SK-N-SH treated with all-trans-retinoic acid at 6 μM for 48 hours (cell line): ENCODE results near the gene PDE3A.

Experiments
- BACH2 ChIP-seq: fragments of 250-450 bp; sonication (Bioruptor Pico); IDR thresholded peaks from 2 replicates; pipeline ENCODE4 v1.9.0; 2021; ENCODE audit warnings: mild to moderate bottlenecking, borderline replicate concordance
- ISL1 ChIP-seq: fragments of 250-450 bp; sonication (Bioruptor Pico); IDR thresholded peaks from 2 replicates; pipeline ENCODE4 v2.1.2; 2022; ENCODE audit warnings: mild to moderate bottlenecking, moderate library complexity
- RARB ChIP-seq: fragments of 250-450 bp; sonication (Bioruptor Pico); IDR thresholded peaks from 2 replicates; pipeline ENCODE4 v1.8.0; 2021; ENCODE audit warnings: mild to moderate bottlenecking, moderate library complexity
- SNAI2 ChIP-seq: fragments of 250-450 bp; sonication (Bioruptor Pico); IDR thresholded peaks from 2 replicates; pipeline ENCODE4 v1.5.0; 2020; ENCODE audit warnings: mild to moderate bottlenecking, moderate library complexity
- TCF4 ChIP-seq: fragments of 250-450 bp; sonication (Bioruptor Pico); IDR thresholded peaks from 2 replicates; pipeline ENCODE4 v1.8.0; 2021; ENCODE audit warnings: mild to moderate bottlenecking, moderate library complexity, borderline replicate concordance
- TOX ChIP-seq: fragments of 250-450 bp; sonication (Bioruptor Pico); IDR thresholded peaks from 2 replicates; pipeline ENCODE4 v1.8.0; 2021; ENCODE audit warnings: mild to moderate bottlenecking, moderate library complexity, borderline replicate concordance
- ZFP3 ChIP-seq: fragments of 250-450 bp; sonication (Bioruptor Pico); IDR thresholded peaks from 2 replicates; pipeline ENCODE4 v1.5.0; 2020; ENCODE audit warnings: mild to moderate bottlenecking, moderate library complexity
- ZNF70 ChIP-seq: fragments of 450-650 bp; formaldehyde crosslinking; IDR thresholded peaks from 2 replicates; pipeline ENCODE4 v1.5.0; 2020; ENCODE audit warnings: mild to moderate bottlenecking, moderate library complexity
- TF ChIP-seq, protein P1 (sequence below): fragments of 250-450 bp; sonication (Bioruptor Pico); IDR thresholded peaks from 2 replicates; pipeline ENCODE4 v1.8.0; 2021; ENCODE audit warnings: low read depth, mild to moderate bottlenecking, moderate library complexity, borderline replicate concordance
- TF ChIP-seq, protein P2 (sequence below): fragments of 250-450 bp; sonication (Bioruptor Pico); IDR thresholded peaks from 2 replicates; pipeline ENCODE4 v1.8.0; 2020; ENCODE audit warnings: mild to moderate bottlenecking, moderate library complexity, borderline replicate concordance
- TF ChIP-seq, protein P3 (sequence below): fragments of 250-450 bp; sonication (Bioruptor Pico); IDR thresholded peaks from 2 replicates; pipeline ENCODE4 v1.5.1; 2021; ENCODE audit warnings: mild to moderate bottlenecking, moderate library complexity
- TF ChIP-seq, protein P4 (sequence below): fragments of 250-450 bp; sonication (Bioruptor Pico); IDR thresholded peaks from 2 replicates; pipeline ENCODE4 v1.5.0; 2020; ENCODE audit warnings: mild to moderate bottlenecking, moderate library complexity
- TF ChIP-seq, protein P5 (sequence below): fragments of 250-450 bp; sonication (Bioruptor Pico); IDR thresholded peaks from 2 replicates; pipeline ENCODE4 v1.5.1; 2020; ENCODE audit warnings: low read depth, mild to moderate bottlenecking, moderate library complexity

DNA sequence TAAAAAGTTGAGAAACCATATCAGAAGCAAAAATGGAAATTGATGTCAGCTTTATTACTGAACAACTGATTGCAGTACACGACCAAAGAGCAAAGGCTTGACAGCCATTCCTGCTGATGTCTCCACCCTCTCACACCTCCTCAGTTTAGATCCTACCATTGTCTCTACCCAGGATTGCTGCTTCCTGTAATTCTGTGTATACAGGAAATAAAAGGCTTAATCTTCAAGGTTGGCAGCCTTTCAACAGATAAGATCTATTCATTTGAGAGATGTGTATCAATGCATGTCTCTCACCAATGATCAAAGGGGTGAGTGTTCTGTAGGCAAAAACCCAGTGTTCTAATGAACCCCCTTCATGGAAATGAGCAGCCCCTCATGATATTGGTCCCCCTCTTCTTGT lies 353.8 kb downstream of the PDE3A start:
- TF ChIP-seq, protein P1, sequence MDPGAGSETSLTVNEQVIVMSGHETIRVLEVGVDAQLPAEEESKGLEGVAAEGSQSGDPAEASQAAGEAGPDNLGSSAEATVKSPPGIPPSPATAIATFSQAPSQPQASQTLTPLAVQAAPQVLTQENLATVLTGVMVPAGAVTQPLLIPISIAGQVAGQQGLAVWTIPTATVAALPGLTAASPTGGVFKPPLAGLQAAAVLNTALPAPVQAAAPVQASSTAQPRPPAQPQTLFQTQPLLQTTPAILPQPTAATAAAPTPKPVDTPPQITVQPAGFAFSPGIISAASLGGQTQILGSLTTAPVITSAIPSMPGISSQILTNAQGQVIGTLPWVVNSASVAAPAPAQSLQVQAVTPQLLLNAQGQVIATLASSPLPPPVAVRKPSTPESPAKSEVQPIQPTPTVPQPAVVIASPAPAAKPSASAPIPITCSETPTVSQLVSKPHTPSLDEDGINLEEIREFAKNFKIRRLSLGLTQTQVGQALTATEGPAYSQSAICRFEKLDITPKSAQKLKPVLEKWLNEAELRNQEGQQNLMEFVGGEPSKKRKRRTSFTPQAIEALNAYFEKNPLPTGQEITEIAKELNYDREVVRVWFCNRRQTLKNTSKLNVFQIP (CRISPR knock-in tag): no peak
- TF ChIP-seq, protein P2, sequence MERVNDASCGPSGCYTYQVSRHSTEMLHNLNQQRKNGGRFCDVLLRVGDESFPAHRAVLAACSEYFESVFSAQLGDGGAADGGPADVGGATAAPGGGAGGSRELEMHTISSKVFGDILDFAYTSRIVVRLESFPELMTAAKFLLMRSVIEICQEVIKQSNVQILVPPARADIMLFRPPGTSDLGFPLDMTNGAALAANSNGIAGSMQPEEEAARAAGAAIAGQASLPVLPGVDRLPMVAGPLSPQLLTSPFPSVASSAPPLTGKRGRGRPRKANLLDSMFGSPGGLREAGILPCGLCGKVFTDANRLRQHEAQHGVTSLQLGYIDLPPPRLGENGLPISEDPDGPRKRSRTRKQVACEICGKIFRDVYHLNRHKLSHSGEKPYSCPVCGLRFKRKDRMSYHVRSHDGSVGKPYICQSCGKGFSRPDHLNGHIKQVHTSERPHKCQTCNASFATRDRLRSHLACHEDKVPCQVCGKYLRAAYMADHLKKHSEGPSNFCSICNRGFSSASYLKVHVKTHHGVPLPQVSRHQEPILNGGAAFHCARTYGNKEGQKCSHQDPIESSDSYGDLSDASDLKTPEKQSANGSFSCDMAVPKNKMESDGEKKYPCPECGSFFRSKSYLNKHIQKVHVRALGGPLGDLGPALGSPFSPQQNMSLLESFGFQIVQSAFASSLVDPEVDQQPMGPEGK (CRISPR knock-in tag): no peak
- TF ChIP-seq ISL1 (CRISPR knock-in tag) (no peak), RARB (no peak), ZFP3 (CRISPR knock-in tag) (no peak), TOX (CRISPR knock-in tag) (no peak), ZNF70 (CRISPR knock-in tag) (no peak), SNAI2 (CRISPR knock-in tag) (no peak), BACH2 (CRISPR knock-in tag) (no peak), TCF4 (CRISPR knock-in tag) (no peak)
- TF ChIP-seq, protein P3, sequence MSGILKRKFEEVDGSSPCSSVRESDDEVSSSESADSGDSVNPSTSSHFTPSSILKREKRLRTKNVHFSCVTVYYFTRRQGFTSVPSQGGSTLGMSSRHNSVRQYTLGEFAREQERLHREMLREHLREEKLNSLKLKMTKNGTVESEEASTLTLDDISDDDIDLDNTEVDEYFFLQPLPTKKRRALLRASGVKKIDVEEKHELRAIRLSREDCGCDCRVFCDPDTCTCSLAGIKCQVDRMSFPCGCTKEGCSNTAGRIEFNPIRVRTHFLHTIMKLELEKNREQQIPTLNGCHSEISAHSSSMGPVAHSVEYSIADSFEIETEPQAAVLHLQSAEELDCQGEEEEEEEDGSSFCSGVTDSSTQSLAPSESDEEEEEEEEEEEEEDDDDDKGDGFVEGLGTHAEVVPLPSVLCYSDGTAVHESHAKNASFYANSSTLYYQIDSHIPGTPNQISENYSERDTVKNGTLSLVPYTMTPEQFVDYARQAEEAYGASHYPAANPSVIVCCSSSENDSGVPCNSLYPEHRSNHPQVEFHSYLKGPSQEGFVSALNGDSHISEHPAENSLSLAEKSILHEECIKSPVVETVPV (CRISPR knock-in tag): no peak
- TF ChIP-seq, protein P4, sequence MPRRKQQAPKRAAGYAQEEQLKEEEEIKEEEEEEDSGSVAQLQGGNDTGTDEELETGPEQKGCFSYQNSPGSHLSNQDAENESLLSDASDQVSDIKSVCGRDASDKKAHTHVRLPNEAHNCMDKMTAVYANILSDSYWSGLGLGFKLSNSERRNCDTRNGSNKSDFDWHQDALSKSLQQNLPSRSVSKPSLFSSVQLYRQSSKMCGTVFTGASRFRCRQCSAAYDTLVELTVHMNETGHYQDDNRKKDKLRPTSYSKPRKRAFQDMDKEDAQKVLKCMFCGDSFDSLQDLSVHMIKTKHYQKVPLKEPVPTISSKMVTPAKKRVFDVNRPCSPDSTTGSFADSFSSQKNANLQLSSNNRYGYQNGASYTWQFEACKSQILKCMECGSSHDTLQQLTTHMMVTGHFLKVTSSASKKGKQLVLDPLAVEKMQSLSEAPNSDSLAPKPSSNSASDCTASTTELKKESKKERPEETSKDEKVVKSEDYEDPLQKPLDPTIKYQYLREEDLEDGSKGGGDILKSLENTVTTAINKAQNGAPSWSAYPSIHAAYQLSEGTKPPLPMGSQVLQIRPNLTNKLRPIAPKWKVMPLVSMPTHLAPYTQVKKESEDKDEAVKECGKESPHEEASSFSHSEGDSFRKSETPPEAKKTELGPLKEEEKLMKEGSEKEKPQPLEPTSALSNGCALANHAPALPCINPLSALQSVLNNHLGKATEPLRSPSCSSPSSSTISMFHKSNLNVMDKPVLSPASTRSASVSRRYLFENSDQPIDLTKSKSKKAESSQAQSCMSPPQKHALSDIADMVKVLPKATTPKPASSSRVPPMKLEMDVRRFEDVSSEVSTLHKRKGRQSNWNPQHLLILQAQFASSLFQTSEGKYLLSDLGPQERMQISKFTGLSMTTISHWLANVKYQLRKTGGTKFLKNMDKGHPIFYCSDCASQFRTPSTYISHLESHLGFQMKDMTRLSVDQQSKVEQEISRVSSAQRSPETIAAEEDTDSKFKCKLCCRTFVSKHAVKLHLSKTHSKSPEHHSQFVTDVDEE: no peak
- TF ChIP-seq, protein P5, sequence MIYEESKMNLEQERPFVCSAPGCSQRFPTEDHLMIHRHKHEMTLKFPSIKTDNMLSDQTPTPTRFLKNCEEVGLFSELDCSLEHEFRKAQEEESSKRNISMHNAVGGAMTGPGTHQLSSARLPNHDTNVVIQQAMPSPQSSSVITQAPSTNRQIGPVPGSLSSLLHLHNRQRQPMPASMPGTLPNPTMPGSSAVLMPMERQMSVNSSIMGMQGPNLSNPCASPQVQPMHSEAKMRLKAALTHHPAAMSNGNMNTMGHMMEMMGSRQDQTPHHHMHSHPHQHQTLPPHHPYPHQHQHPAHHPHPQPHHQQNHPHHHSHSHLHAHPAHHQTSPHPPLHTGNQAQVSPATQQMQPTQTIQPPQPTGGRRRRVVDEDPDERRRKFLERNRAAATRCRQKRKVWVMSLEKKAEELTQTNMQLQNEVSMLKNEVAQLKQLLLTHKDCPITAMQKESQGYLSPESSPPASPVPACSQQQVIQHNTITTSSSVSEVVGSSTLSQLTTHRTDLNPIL (CRISPR knock-in tag): no peak
